ENCODE results near the gene C15orf40. TPM values are rescaled to one million over a fixed set of nuclear protein-coding genes. Genes with fewer than 3 reads are reported as not detected.

Gene C15orf40
- total RNA-seq (10 to 100 TPM in 3 of 5 donors, 1 to 10 TPM in 2; 2.3 to 17.0 (median 11.9) TPM), polyA plus RNA-seq (10 to 100 TPM; 20.0 to 40.9 (median 20.1) TPM)
- long read RNA-seq, donor 1, full-length matches to known transcripts = 1 of 1 reads
- long read RNA-seq, donor 1, partial matches to known transcripts = 0 of 1 reads
- long read RNA-seq, donor 1, other reads (novel, unspliced or antisense) = 0 of 1 reads
- long read RNA-seq, donor 2, full-length matches to known transcripts = 7 of 7 reads
- long read RNA-seq, donor 2, partial matches to known transcripts = 0 of 7 reads
- long read RNA-seq, donor 2, other reads (novel, unspliced or antisense) = 0 of 7 reads
- long read RNA-seq, donor 3, full-length matches to known transcripts = 1 of 1 reads
- long read RNA-seq, donor 3, partial matches to known transcripts = 0 of 1 reads
- long read RNA-seq, donor 3, other reads (novel, unspliced or antisense) = 0 of 1 reads
- long read RNA-seq, donor 4, partial matches to known transcripts = 5 of 5 reads
- long read RNA-seq, donor 4, other reads (novel, unspliced or antisense) = 0 of 5 reads
- long read RNA-seq, donor 5, full-length matches to known transcripts = 3 of 3 reads
- long read RNA-seq, donor 5, partial matches to known transcripts = 0 of 3 reads
- long read RNA-seq, donor 5, other reads (novel, unspliced or antisense) = 0 of 3 reads
- long read RNA-seq, donor 6, full-length matches to known transcripts = 15 of 27 reads
- long read RNA-seq, donor 6, partial matches to known transcripts = 12 of 27 reads
- long read RNA-seq, donor 6, other reads (novel, unspliced or antisense) = 0 of 27 reads
- long read RNA-seq, donor 7, full-length matches to known transcripts = 9 of 9 reads
- long read RNA-seq, donor 7, partial matches to known transcripts = 0 of 9 reads
- long read RNA-seq, donor 7, other reads (novel, unspliced or antisense) = 0 of 9 reads
- long read RNA-seq, donor 8, partial matches to known transcripts = 0 of 3 reads
- long read RNA-seq, donor 8, other reads (novel, unspliced or antisense) = 0 of 3 reads
- long read RNA-seq, donor 9, full-length matches to known transcripts = 3 of 3 reads
- long read RNA-seq, donor 9, partial matches to known transcripts = 0 of 3 reads
- long read RNA-seq, donor 9, other reads (novel, unspliced or antisense) = 0 of 3 reads
- long read RNA-seq, donor 10, full-length matches to known transcripts = 7 of 7 reads
- long read RNA-seq, donor 10, partial matches to known transcripts = 0 of 7 reads
- long read RNA-seq, donor 10, other reads (novel, unspliced or antisense) = 0 of 7 reads

DNA sequence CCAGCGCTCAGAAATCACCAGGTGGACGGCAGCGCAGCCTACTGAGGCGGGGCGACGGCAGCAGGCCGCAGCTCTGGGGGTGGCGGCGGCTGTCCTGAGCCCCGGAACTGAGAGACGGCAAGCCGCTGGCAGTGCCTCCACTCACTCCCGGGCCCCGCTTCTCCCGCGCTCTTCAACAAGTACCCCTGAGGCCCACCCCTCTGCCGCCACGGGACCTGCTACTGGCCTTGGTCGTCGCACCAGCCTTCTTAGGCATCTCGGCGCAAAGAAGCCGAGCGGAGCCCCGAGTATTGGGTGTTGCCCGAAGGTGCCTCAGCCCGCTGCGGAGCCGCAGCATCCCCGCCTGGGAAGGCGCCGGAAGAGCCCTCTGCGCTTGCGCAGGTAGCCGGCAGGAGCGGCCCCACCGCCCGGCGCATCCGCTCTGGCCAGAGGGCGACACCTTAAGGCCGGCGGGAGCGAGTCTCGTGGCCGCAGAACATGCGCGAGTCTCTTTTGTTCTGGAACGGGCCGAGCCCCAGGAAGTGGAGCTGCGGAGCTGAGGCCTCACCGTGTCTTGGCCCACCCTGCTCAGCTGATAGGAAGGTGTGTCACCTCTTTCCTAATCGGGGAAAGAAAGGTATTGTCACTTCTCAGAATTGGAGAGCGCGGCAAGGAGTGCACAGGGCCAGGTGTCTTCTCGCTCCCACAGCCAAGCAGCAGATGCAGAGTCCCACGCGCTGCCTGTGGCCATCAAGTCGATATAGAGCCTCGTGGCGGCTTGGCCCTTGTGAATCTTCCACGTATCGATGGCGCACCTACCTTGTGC lies at the start of gene C15orf40:
C15orf40 (minus strand) TSS at position 369 of the 805 bp plus-strand sequence; CDS start at position 337, 32 bp downstream.
- TF ChIP-seq, protein P1, sequence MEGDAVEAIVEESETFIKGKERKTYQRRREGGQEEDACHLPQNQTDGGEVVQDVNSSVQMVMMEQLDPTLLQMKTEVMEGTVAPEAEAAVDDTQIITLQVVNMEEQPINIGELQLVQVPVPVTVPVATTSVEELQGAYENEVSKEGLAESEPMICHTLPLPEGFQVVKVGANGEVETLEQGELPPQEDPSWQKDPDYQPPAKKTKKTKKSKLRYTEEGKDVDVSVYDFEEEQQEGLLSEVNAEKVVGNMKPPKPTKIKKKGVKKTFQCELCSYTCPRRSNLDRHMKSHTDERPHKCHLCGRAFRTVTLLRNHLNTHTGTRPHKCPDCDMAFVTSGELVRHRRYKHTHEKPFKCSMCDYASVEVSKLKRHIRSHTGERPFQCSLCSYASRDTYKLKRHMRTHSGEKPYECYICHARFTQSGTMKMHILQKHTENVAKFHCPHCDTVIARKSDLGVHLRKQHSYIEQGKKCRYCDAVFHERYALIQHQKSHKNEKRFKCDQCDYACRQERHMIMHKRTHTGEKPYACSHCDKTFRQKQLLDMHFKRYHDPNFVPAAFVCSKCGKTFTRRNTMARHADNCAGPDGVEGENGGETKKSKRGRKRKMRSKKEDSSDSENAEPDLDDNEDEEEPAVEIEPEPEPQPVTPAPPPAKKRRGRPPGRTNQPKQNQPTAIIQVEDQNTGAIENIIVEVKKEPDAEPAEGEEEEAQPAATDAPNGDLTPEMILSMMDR (IDR thresholded peaks at IDR 0.05) = peak in 5 of 7 experiments; percentile 47 to 80 (median 61)
- TF ChIP-seq POLR2A (IDR thresholded peaks at IDR 0.05) = peak in 1 of 4 donors; percentile 53
- peak; percentile 79 to 95 (median 88) for TF ChIP-seq POLR2AphosphoS5 (IDR thresholded peaks at IDR 0.05)
- no peak for TF ChIP-seq EP300 (IDR thresholded peaks at IDR 0.05)
- DNase-seq = peak; percentile 93 to 97
- Histone ChIP-seq H3K4me1 (peaks cover 20 to 48% (median 34%) of the 10 kb centered on the region in 4 donors), H3K9me3 (no peaks in the 10 kb centered on the region), H3K27ac (peak within 1 kb of the TSS; percentile 84 to 96 (median 89)), H3K36me3 (peaks cover 24 to 44% (median 38%) of the 10 kb centered on the region in 4 donors), H3K4me3 (peak within 1 kb of the TSS; percentile 82 to 100 (median 96)), H3K27me3 (no peaks in the 10 kb centered on the region)
- 0 to 1% (median 1%) methylated on average over 17 to 64 of the region's 64 CpGs for WGBS, 5 donors
- intact Hi-C loops (cut with DNase I; ENCODE audit: low total_unique reads) = no loop called here

DNA sequence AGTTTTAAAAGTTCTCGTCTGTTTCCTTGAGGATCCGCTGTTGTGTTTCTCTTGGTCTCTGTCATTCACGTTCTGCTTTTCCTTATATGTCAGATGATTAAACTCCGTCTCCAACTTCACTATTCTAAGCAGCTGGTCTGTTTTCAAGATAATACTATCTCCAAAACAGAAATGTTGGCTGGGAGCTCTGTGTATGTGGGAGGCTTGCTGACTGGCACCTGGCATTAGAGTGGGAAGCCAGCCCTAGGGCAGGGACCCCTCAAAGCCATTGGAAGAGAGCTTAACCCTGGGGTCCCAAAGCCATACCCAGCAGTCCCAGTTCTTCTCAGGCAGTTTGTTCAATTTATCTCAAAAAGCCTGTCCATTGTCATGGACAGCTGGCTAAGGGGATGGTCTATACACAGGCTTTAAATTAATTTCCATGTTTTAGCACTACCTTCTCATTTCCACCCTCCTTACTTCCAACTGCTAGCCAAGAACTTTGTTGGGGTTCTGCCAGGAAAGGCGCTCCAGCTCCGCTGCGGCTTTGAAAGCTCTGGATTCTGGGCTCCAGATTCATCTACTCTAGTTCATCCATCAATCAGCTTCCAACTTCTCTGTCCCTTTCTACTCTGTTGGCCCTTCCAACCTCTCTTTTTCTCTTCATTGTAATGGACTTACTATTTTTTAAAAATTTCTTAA lies 46.4 kb upstream of the C15orf40 start:
- H3K27ac ChIP-seq = no peak overlapping the region

DNA sequence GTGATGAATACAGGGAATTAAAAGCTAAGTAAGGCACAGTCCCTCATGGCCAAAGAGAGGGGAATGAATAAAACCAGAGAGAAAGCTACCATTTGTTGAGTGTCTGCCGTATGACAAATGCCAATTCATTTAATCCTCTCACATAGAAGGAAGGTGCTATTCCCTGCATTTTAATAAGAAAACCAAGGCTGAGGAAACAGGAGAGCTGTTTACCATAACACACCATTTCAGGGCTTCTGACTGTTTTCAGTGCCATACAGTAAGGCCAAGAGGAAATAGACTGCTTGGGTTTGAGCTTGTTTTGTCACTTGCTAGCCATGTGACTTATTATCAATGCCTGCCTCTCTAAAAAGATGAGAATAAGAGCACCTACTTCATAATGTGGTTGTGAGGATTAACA lies 45.6 kb upstream of the C15orf40 start:
- Histone ChIP-seq H3K9me3 (no peaks in the 10 kb centered on the region), H3K4me3 (no peak overlapping the region), H3K4me1 (peaks cover 6 to 46% (median 25%) of the 10 kb centered on the region in 4 donors), H3K27ac (no peak overlapping the region), H3K36me3 (peaks cover 27 to 60% (median 40%) of the 10 kb centered on the region in 4 donors), H3K27me3 (no peaks in the 10 kb centered on the region)
- WGBS, 5 donors = 83 to 88% (median 85%) methylated on average over 1 of the region's 1 CpG
- TF ChIP-seq EP300 (IDR thresholded peaks at IDR 0.05) (no peak), POLR2AphosphoS5 (IDR thresholded peaks at IDR 0.05) (no peak), POLR2A (IDR thresholded peaks at IDR 0.05) (no peak)
- TF ChIP-seq, protein P1 (IDR thresholded peaks at IDR 0.05) = no peak
- intact Hi-C loops (cut with DNase I; ENCODE audit: low total_unique reads) = no loop called here
- no peak for DNase-seq

More for the DNA sequence above, 46.4 kb upstream of the C15orf40 start:
- Histone ChIP-seq H3K27me3 (no peaks in the 10 kb centered on the region), H3K4me3 (no peak overlapping the region), H3K9me3 (no peaks in the 10 kb centered on the region), H3K4me1 (peaks cover 10 to 55% (median 29%) of the 10 kb centered on the region in 4 donors), H3K36me3 (peaks cover 27 to 52% (median 38%) of the 10 kb centered on the region in 4 donors)
- TF ChIP-seq POLR2A (IDR thresholded peaks at IDR 0.05) (no peak), EP300 (IDR thresholded peaks at IDR 0.05) (no peak), POLR2AphosphoS5 (IDR thresholded peaks at IDR 0.05) (no peak)
- TF ChIP-seq, protein P1 (IDR thresholded peaks at IDR 0.05) = no peak
- 44 to 64% (median 51%) methylated on average over 7 of the region's 7 CpGs for WGBS, 5 donors
- intact Hi-C loops (cut with DNase I; ENCODE audit: low total_unique reads) = no loop called here
- peak in 1 of 2 donors; percentile 41 for DNase-seq
